Neural progenitor cell (in vitro differentiated cells): ENCODE data around the gene RAB11B.
"Not testable (repeated sequence)": the region's sequence is repeated elsewhere in the genome, so short reads cannot be mapped to it uniquely, and the experiment has no call there.

Experiments used
- EZH2 ChIP-seq: fragments of 200-600 bp; sonication (generic); IDR thresholded peaks from 2 replicates; pipeline ENCODE4 v1.6.1; 2017; ENCODE audit warnings: antibody characterized with exemption, mild to moderate bottlenecking, moderate library complexity
- TF ChIP-seq, protein P1 (sequence below): fragments of 200-600 bp; sonication (generic); IDR thresholded peaks from 2 replicates; pipeline ENCODE4 v1.5.1; 2017; ENCODE audit warnings: antibody characterized with exemption, mild to moderate bottlenecking

DNA sequence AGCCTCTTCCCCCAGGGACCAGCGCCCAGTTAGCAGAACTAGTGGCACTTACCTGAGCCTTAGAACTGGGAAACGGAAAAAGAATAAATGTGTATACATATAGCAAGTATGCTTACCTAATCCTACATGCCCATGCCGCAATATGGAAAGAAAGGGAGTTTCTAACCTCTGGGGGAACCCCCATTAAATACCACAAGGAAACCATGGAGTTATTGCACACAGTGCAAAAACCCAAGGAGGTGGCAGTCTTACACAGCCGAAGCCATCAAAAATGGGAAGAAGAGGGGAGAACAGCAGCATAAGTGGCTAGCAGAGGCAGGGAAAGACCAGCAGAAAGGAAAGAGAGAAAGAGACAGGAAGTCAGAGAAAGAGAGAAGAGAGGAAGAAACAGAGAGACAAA is 5.6 kb upstream of the RAB11B start:
- TF ChIP-seq, protein P1, sequence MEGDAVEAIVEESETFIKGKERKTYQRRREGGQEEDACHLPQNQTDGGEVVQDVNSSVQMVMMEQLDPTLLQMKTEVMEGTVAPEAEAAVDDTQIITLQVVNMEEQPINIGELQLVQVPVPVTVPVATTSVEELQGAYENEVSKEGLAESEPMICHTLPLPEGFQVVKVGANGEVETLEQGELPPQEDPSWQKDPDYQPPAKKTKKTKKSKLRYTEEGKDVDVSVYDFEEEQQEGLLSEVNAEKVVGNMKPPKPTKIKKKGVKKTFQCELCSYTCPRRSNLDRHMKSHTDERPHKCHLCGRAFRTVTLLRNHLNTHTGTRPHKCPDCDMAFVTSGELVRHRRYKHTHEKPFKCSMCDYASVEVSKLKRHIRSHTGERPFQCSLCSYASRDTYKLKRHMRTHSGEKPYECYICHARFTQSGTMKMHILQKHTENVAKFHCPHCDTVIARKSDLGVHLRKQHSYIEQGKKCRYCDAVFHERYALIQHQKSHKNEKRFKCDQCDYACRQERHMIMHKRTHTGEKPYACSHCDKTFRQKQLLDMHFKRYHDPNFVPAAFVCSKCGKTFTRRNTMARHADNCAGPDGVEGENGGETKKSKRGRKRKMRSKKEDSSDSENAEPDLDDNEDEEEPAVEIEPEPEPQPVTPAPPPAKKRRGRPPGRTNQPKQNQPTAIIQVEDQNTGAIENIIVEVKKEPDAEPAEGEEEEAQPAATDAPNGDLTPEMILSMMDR: not testable (repeated sequence)
- TF ChIP-seq EZH2: not testable (repeated sequence)
